Left renal pelvis (tissue), 4 donors: ENCODE measurements around the gene ADCY4. TPM values are rescaled to one million over a fixed set of nuclear protein-coding genes. Genes with fewer than 3 reads are reported as not detected.

Source experiments
- DNase-seq, 4 donors: peaks; one replicate each; pipeline ENCODE4 v3.0.0-alpha.2; 2013; ENCODE audit warnings: low read depth in 4 of 4, low spot score in 3 of 4
- polyA plus RNA-seq, 4 donors: library from polyadenylated mRNA; unstranded; fragments of 120-200 nt; gene quantifications; one replicate each; pipeline ENCODE4 v1.2.1, GENCODE V29; 2013; ENCODE audit not compliant: insufficient read length in 4 of 4

Gene ADCY4
- polyA plus RNA-seq, 4 donors: 8.4 to 23.3 (median 20.0) TPM

DNA sequence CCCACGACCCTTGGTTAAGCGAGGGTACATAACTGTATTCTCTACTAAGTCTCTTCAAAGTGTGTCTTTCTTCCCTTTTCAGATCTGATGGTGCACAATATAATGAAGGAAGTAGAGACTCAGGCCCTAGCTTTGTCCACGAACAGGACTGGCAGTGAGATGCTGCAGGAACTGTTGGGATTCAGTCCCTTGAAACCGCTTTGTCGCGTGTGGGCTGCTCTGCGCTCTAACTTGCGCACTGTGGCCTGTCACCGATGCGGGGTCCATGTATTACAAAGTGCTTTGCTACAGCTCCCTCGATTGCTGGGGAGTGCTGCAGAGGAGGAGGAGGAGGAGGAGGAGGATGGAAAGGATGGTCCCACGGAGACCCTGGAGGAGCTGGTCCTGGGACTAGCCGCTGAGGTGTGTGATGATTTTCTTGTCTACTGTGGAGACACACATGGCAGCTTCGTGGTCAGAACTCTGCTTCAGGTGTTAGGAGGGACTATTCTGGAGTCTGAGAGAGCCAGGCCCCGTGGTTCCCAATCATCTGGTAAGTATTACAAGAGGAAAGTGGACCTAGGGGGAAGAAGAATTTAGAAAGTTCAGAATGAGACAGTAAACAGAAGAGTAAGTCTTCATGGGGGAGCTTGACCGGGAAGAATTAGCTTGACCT lies 34.4 kb downstream of the ADCY4 start:
- no peak for DNase-seq

DNA sequence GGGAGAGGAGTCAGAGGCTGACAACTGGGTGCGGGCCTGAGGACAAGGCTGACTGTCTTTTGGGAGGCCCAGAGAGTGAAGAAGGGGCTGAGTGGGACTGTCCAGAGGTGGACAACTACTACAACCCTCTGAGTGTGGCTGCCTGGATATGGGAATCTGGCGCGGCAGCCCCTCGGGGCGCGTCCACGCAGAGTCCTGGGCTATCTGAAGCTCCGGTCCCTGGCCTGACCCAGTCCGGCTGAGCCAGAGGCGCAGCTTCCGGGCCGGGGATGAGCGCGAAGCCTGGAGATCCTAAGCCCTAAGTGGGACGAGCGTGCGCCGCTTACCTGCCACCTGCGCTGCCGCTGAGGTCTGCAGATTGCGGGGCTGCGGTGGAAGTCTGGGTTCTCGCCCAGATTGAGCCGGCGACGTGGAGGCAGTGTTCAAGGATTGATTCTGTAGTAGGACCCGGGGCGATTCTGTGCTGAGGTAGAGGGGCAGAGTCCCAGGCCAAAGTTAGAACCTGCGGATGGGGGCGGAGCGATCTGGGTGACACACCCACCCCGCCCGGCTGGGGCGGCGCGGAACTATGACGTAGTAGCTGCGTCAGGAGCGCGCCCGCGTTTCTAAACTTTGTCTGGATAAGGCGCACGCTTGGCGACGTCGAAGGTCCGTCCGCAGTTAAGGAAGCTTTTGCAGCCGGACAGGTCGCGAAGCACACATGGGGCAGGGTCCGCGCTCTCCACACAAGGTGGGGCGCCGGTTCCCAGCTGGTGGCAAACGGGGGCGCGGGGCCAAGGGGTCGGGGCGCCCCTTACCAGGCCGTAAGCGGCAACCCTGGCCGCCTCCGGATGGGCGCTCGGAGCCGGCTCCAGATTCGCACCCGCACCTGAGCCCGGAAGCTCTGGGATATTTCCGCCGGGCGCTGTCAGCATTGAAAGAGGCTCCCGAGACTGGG lies 35.3 kb downstream of the ADCY4 start, which contains the start of the genes DHRS1 and NOP9:
TSS of gene DHRS1 (minus strand) at position 526 of the 937 bp plus-strand sequence. CDS start 674 bp downstream, outside the sequence.
TSS of gene NOP9 (plus strand) at position 596 of the 937 bp plus-strand sequence. CDS start at position 701, 105 bp downstream.
- peak; percentile 75 to 85 (median 78) for DNase-seq

DNA sequence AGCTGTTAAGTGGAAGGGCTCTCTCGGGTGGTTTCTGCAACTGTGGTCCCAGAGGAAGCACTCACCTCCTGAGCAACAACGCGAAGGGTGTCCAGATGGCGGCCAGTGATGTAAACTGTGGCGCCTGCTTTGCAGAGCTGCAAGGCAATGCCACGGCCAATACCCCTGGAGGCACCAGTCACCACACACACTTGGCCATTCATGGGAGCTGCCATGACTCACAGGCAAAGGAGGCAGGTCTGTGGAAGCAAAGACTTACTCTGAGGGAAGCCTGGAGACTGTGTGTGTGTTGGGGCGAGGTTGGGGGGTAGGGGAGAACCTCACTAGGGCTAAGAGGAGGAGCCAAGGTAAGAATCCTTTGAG lies 36.0 kb downstream of the ADCY4 start:
- DNase-seq: no peak

DNA sequence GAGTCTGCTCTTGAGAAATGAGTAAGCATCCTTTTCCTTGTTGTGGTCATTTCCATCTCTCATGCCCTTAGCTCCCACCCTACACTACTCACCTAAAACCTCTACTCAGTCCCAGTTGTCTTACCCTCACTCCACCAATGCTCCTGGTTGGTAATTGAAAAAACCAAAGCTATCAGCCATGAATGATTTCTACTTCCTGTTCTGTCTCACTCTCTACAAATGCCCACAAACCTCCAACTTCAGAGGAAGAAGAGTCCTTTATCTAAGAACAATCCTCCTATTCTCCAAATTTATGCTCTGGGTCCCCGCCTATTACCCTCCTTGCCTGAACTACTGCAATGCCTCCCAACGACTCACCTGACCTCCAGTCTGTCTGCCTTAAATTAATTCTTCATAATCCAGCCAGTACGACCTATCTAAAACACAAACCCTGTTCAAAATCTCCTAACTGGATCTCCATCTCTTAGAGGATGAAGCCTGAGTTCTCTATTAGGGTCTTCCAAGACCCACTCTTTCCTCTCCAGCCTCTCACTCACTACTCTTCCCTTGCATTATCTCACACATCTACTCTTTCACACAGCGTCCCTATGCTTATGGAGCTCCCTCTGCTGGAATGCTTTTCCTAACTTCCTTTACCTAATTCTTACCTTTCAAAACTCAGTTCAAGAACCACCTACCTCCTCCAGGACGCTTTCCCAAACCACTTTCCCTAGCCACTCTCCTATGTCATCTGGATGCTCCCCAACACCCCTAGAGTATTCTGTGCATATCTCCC lies 37.5 kb downstream of the ADCY4 start:
- no peak for DNase-seq

DNA sequence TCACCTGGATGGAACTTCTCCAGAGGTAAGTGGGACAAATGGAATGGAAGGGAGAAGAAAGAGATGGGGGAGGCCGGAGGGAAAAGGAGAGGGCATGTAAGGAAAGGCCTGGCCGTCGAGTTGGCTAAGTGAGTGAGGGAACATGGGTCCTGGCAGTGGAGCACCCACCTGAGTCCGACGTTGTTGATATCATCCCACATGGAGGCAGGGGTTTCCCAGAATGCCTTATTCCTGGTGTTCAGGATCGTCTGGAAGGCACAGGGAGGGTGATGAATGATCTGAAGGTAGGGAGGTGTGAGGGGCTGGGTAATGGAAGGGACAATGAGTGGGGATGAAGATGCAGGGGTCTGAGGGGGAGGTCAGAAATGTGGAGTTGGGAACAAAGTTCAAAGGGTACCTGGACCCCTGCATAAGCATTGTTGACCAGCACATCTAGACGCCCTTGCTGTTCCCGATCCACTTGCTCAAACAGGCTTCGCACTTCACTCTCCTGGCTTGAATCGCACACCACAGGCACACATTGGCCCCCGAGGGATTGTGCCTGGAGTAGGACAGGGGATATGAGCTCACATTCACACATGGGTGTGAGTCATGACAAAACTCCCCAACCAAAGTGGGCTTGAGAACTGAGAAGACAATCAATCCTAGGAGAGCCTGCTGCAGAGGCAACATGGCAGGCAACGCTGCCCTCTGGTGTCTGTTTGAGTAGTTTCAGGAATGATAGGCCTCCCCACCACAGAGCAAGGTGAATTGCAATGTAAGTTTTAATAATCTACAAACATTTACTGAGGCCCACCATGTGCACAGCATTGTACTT lies 38.3 kb downstream of the ADCY4 start:
- DNase-seq: no peak

DNA sequence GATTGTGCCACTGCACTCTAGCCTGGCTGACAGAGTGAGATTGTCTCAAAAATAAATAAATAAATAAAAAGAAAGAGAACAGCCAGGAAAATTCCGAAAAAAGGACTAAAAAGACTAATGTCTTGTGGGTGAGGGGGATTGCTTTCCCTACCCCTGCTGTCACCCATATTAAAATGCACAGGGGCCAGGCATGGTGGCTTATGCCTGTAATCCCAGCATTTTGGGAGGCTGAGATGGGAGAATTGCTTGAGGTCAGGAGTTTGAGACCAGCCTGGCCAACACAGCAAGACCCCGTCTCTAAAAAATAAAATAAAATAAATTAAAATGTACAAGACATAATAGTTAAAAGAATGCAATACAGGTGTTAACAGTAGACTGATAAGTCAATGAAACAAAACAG lies 41.3 kb downstream of the ADCY4 start:
- no peak for DNase-seq

DNA sequence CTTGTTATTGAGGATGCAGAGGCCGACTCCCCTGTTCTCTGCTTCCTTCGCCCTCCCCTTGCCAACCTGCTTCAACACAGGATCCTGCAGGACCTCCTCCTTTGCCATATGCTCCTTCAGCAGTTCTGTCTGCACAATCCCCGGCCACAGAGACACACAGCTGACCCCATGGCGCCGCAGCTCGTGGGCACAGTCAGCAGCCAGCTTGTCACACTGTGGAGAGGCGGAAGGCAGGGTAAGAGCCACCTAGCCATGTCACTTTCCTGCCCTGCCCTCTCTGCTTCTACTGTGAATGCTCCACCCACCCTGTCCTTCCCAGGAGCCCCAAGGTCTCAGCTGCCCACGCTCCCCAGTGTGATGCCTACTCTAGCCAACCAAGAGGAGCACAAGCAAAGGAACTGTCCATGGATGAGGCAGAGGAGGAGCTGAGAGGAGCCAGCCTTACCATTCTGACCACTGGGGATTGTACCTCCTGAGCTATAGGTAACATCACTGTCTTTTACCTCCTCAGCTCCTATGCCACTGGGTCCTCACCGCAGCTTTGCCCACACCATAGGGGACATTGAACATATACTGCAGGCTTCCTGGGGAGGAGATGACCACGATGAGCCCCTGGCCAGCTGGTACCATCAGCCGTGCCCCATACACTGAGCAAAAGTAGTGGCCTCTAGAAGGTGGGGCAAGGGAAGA lies 42.6 kb downstream of the ADCY4 start:
- no peak for DNase-seq

DNA sequence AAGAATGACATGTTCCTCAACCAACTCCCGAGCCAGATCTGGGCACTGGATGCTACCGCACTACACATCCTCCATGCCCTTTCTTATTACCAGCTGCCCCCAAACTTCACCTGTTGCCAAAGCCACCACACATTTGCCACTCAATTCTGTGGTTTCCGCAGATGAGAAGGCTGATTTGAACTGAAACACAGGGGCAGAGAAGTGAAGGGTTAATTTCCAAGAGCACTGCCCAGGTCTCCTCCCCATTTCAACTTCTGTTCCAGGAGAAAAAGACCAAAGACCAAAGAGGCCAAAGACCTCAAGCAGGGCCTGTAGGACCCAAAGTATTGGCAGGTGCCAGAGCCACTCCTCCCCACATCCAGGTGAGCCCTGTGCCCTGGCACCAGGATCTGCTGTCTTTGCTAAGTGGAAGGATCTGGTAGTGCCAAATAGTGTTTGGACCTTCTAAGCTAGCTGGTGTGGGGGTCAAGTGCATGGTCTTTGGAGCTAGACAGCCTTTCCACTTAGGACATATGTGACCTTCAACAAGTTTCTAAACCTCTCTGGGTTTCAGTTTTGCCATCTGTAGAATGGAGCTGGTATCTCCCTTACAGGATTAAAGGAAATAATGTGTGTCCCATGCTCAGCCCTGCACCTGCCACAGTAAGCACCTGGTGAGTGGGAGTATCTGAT lies 43.3 kb downstream of the ADCY4 start:
- DNase-seq: no peak

DNA sequence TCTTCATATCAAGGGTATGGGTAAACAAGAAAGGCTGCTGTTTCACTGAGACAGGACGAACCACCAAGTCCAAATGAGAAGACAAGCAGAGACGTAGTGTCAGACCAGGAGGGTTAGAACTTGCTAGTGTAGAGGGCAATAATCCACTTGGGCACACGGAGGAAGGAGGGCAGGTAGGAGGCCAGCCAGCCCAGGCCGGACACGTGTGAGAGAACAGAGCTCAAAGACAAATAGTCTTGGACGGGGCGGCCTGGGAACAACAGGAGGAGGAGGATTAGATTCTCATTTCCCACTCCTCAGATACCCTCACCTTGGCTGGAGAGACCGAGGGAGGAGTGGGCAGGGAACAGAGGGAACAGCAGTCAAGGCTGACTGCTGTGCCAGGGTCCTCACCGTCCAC lies 44.1 kb downstream of the ADCY4 start:
- DNase-seq: no peak

DNA sequence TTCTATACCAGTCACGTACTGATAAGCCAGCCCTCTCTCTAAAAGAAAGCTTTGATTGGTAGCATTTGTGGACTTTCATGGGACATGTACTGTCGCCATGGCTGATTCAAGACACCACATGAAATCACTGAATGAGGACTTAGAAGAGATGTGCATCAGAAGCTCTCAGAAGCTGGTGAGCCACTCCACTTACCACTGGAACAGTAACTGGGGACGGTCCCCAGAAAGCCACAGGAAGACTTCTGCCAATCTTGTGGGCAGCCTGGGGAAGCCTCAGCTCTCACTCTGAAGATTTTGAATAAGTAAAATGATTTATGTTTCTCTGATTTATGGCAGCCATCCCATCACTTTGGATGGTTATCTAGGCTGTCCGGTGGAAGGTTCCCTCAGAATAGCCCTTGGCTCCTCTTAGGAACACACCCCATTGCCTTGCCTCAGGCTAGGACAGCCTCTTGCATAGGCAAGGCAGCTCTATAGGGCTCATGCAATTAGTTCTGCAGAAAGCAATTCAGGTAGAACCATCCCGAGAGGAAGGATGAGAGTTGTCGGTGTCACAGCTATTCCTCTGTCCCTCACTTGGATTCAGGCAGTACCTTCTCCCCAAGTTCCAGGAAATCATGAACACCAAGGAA lies 45.1 kb downstream of the ADCY4 start:
- no peak for DNase-seq

DNA sequence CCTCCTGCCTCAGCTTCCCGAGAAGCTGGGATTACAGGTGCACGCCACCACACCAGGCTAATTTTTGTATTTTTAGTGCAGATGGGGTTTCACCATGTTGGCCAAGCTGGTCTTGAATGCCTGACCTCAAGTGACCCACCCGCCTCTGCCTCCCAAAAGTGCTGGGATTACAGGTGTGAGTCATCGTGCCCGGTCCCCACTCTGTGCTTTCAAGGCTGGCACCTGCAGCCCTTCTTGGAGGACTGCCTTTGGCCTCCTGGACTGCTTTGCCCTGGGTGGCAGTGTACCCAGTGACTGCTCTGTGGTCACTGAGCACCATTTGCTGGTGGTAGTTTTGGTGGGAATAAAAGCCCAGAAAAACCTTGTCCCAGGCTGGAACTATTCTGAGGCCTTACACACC lies 47.9 kb downstream of the ADCY4 start:
- DNase-seq: no peak

DNA sequence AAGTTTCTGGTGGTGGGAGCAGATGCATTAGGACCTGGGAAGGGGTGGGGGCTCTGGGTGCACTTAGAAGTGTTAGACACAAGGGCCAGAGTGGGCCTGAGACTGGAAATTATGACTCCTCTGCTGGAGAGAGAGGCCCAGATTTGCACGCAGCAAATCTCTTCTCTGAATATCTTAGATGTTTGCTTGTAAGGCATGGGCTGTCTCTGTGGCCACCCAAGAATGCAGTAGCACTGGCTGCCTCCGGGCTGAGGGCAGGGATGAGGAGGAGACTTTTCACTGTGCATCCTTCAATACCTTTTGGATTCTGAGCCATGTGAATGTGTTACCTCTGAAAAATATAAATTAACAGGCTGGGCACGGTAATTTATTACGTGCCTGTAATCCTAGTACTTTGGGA lies 49.5 kb downstream of the ADCY4 start:
- DNase-seq: no peak

DNA sequence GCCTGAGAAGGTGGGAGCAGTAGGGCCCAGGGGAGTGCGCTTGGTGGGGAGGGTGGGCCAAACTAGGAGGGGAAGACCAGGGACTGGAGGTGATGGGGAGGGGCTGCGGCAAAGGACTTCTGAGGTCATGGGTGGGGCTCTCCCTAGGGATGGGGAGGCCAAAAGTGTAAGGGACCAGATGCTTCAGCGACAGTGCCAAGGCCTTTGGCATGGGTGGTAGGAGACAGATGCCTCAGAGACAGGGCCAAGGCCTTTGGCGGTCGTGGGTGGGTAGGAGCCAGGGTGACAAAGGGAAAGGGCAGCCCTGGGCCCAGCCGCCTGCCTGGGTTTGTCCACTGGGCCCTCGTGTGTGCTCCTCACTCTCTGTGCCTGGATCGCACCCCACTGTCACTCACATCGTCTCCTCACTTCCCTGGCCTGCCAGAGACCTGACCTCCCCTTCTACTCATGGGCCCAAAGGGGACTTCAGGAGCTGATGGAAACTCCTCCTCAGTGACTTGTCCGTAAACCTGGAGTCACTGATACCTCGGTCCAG lies 50.3 kb downstream of the ADCY4 start:
- DNase-seq: no peak

DNA sequence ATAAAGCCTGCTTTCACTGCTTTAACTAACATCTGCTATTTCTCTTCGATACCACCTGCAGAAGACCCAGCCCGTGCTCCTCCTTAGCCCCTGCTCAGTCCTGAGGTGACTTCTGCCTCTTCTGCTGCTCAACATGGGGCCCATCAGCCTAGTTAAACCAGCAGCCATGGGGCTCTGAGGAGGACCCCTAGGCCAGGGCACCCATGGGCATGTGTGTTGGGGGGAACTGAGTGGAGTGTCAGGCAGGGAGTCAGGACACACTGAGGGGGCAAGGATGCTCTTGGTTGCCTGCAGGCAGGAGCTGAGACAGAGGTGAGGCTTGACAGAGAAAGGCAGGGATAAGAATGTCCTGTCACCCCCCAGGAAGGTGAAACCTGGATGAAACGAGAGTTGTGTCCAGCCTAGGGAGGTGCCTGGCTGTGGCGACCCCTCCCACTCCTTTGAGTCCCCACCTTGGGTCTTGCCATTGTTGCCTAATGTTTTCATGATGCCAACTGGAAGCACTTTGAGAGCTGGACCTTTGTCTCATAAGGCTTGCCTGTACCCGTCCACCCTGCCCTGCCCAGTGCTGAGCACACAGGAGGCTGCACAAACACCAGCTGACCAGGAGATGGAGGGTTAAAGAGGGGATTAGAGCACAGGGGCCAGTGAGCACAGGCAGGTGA lies 50.9 kb downstream of the ADCY4 start:
- DNase-seq: no peak

DNA sequence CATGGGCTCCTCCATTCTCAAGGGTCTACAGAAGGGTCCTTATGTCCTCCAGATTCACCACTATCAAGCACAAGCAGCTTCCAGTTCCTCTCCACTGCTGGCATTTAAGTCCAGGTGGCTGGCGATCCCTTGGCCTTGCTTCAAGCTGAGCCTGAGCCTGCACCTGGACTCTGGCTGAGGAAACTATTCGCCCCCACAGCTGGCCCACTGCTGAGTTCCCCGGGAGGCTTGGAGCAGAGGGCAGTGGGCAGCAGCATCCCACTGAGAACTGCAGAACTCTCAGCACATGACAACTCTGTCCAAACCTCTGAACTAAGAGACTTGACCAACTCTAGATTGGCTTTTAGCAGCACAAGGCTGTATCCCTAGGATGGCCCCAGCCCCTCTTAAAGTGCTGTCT lies 52.1 kb downstream of the ADCY4 start:
- DNase-seq: no peak

DNA sequence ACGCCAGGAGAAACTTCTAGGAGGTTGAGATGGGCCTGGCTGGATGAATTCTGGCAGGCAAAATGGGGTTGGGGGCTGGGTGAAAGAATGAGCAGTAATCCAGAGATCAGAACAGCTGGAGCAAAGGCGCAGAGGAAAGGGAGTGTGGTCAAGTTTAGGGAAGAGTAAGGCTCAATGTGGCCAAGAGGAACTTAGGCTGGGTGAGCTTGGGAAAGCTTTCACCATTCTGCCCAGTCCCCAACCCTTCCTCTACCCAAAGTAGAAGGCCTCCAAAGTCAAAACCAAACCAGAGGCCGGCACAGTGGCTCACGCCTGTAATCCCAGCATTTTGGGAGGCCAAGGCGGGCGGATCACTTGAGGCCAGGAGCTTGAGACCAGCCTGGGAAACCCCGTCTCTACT lies 53.2 kb downstream of the ADCY4 start:
- DNase-seq: no peak

DNA sequence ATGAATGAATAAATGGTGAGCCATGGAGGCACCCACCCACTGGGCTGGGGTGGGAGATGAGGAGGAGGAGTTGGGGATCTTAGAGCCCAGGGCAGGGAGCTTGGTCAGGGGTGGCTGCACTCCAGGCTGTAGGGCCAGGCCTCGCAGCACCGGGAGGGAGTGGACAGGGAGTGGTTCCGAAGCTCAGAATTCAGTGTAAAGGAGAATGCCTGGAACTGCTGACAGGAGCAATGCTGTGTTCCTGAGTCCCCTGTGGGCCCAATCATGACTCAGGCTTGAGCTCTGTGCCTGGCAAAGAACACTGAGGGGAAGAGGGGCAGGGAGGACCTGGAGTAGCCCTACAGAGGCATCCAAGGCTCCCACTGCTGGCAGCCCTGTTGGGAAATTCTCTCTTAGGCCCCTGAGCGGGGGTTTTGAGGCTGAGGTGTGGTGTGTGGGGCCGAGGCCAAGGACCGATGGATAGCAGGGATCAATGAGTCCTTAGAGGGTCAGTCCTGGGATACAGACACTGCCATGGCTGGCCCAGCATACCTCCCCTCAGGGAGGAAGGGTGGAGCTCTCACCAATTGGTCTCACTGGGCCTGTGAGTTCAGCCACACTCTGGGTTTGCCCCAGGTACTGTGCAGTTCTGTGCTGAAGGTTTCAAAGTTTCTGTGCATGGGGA lies 53.9 kb downstream of the ADCY4 start:
- DNase-seq: no peak
